A549 (cell line): ENCODE results near the gene TNNI3K. TPM values are rescaled to one million over a fixed set of nuclear protein-coding genes. Genes with fewer than 3 reads are reported as not detected.

Experiments
- ATAC-seq, 2 experiments: fragments of 200-7000 bp in 1 of 2; fragments of >200 bp in 1 of 2; cut with Nextera tagmentation in 1 of 2; cut with Tn5 transposase in 1 of 2; 3 replicates each; pipeline versions ENCODE4 v1.8.0 to v1.9.1; 2018 to 2020; ENCODE audit warnings: mild to moderate bottlenecking in 1 of 2, moderate library complexity in 1 of 2
- CTCF ChIA-PET: fragments of 300-600 bp; sonication (Branson Sonifier 250); formaldehyde crosslinking; extraction: SDS; loops from one replicate; lab custom pipeline; 2021; ENCODE audit warnings: antibody characterized with exemption, inconsistent platforms; lab: Yijun Ruan, JAX
- POLR2A ChIA-PET: fragments of 350-600 bp; formaldehyde crosslinking; extraction: SDS; loops from one replicate; lab custom pipeline; 2021; ENCODE audit warnings: antibody characterized with exemption, inconsistent platforms; lab: Yijun Ruan, JAX
- DNase-seq, 2 experiments: peaks; one replicate each; pipeline versions ENCODE4 v3.0.0 to v3.0.0-alpha.2; 2011 to 2016; ENCODE audit warnings: low read depth in 1 of 2, low spot score in 1 of 2
- FAIRE-seq: peaks from 2 replicates; lab custom pipeline; 2011; peaks lifted over from hg19 to GRCh38; lab: Jason Lieb, UNC
- H3K27ac ChIP-seq, 2 experiments: fragments of >200 bp; sonication (Bioruptor Twin); formaldehyde crosslinking; 3 replicates each; pipeline ENCODE4 v1.5.1; 2016 to 2017
- H3K4me1 ChIP-seq: fragments of >200 bp; sonication (Bioruptor Twin); formaldehyde crosslinking; 3 replicates; pipeline ENCODE4 v1.6.1; 2016
- H3K4me2 ChIP-seq: fragments of >200 bp; sonication (Bioruptor Twin); formaldehyde crosslinking; 3 replicates; pipeline ENCODE4 v1.6.1; 2016
- H3K4me3 ChIP-seq: fragments of >200 bp; sonication (Bioruptor Twin); formaldehyde crosslinking; 3 replicates; pipeline ENCODE4 v1.5.1; 2016
- H3K9me3 ChIP-seq: fragments of >200 bp; sonication (Bioruptor Twin); formaldehyde crosslinking; 3 replicates; pipeline ENCODE4 v1.6.1; 2016
- BCL3 ChIP-seq: fragments of >200 bp; sonication (Bioruptor Twin); formaldehyde crosslinking; IDR thresholded peaks from 3 replicates; pipeline ENCODE4 v1.6.1; 2016
- BHLHE40 ChIP-seq: IDR thresholded peaks from 2 replicates; pipeline ENCODE4 v1.6.1; 2012; ENCODE audit warnings: low read depth, low read length, inconsistent platforms
- CBX8 ChIP-seq: fragments of 200-600 bp; sonication (generic); IDR thresholded peaks from 2 replicates; pipeline ENCODE4 v1.6.1; 2016
- CHD2 ChIP-seq: fragments of 150-350 bp; IDR thresholded peaks from 2 replicates; pipeline ENCODE4 v1.6.1; 2014; ENCODE audit warnings: low read length; ENCODE audit not compliant: partially characterized antibody
- E2F6 ChIP-seq: IDR thresholded peaks from 2 replicates; pipeline ENCODE4 v1.6.1; 2012; ENCODE audit warnings: low read depth, borderline replicate concordance
- EHF ChIP-seq: fragments of 250-450 bp; sonication (Bioruptor Pico); IDR thresholded peaks from 2 replicates; pipeline ENCODE4 v1.5.0; 2020; ENCODE audit warnings: mild to moderate bottlenecking
- ELK1 ChIP-seq: fragments of 150-350 bp; IDR thresholded peaks from 2 replicates; pipeline ENCODE4 v1.6.1; 2014; ENCODE audit warnings: low read depth, mild to moderate bottlenecking, low read length
- ESRRA ChIP-seq: fragments of 150-350 bp; IDR thresholded peaks from 2 replicates; pipeline ENCODE4 v1.6.1; 2014; ENCODE audit warnings: mild to moderate bottlenecking, low read length, borderline replicate concordance
- FOSB ChIP-seq: fragments of 250-450 bp; sonication (Bioruptor Pico); IDR thresholded peaks from 2 replicates; pipeline ENCODE4 v1.5.0; 2020; ENCODE audit warnings: mild to moderate bottlenecking, moderate library complexity
- GATA3 ChIP-seq: IDR thresholded peaks from 2 replicates; pipeline ENCODE4 v1.6.1; 2012; ENCODE audit warnings: borderline replicate concordance
- HDAC2 ChIP-seq: fragments of 200-600 bp; sonication (generic); IDR thresholded peaks from 2 replicates; pipeline ENCODE4 v1.6.1; 2016
- HEYL ChIP-seq: fragments of 250-450 bp; sonication (Bioruptor Pico); IDR thresholded peaks from 2 replicates; pipeline ENCODE4 v1.8.0; 2021; ENCODE audit warnings: mild to moderate bottlenecking, moderate library complexity
- HMGXB4 ChIP-seq: fragments of 250-450 bp; sonication (Bioruptor Pico); IDR thresholded peaks from 2 replicates; pipeline ENCODE4 v1.5.0; 2021; ENCODE audit warnings: mild to moderate bottlenecking, moderate library complexity, borderline replicate concordance
- HOXB5 ChIP-seq: fragments of 250-450 bp; sonication (Bioruptor Pico); IDR thresholded peaks from 2 replicates; pipeline ENCODE4 v1.5.0; 2020; ENCODE audit warnings: mild to moderate bottlenecking, moderate library complexity
- MAFK ChIP-seq: fragments of 450-650 bp; IDR thresholded peaks from 2 replicates; pipeline ENCODE4 v1.6.1; 2014; ENCODE audit not compliant: partially characterized antibody
- MAX ChIP-seq: IDR thresholded peaks from 2 replicates; pipeline ENCODE4 v1.6.1; 2012
- MAZ ChIP-seq: fragments of 150-350 bp; IDR thresholded peaks from 2 replicates; pipeline ENCODE4 v1.6.1; 2014; ENCODE audit warnings: antibody characterized with exemption, low read depth, low read length, borderline replicate concordance
- PBX3 ChIP-seq: IDR thresholded peaks from 2 replicates; pipeline ENCODE4 v1.6.1; 2012
- POLR2AphosphoS2 ChIP-seq: conservative IDR thresholded peaks from 2 replicates; pipeline ENCODE4 v1.6.1; 2012; ENCODE audit warnings: low read length, improper control_type of control experiment, inconsistent platforms
- RCOR1 ChIP-seq: fragments of 150-350 bp; IDR thresholded peaks from 2 replicates; pipeline ENCODE4 v1.6.1; 2014; ENCODE audit warnings: antibody characterized with exemption, low read length, low read depth
- RFX5 ChIP-seq: fragments of 450-650 bp; IDR thresholded peaks from 2 replicates; pipeline ENCODE4 v1.7.1; 2014; ENCODE audit warnings: antibody characterized with exemption, mild to moderate bottlenecking, moderate library complexity
- SREBF2 ChIP-seq: fragments of 450-650 bp; IDR thresholded peaks from 2 replicates; pipeline ENCODE4 v1.6.1; 2014; ENCODE audit warnings: mild to moderate bottlenecking, moderate library complexity
- TFCP2L1 ChIP-seq: fragments of 250-450 bp; sonication (Bioruptor Pico); IDR thresholded peaks from 2 replicates; pipeline ENCODE4 v1.5.0; 2021; ENCODE audit warnings: mild to moderate bottlenecking
- TP53 ChIP-seq: fragments of 250-450 bp; sonication (Bioruptor Pico); IDR thresholded peaks from 2 replicates; pipeline ENCODE4 v1.5.0; 2021; ENCODE audit warnings: mild to moderate bottlenecking, moderate library complexity
- USF2 ChIP-seq: fragments of 450-650 bp; IDR thresholded peaks from 2 replicates; pipeline ENCODE4 v1.6.1; 2014; ENCODE audit warnings: antibody characterized with exemption
- ZC3H11A ChIP-seq: fragments of 450-650 bp; IDR thresholded peaks from 2 replicates; pipeline ENCODE4 v1.6.1; 2014; ENCODE audit warnings: antibody characterized with exemption, mild to moderate bottlenecking
- WGBS: methylation state at CpG from one replicate; pipeline ENCODE4 v1.1.6; 2017; ENCODE audit errors: missing lambda C conversion rate; 5-methylcytosine and 5-hydroxymethylcytosine counted together
- polyA plus RNA-seq, 4 experiments: library from polyadenylated mRNA; depleted of rRNA in 3 of 4; stranded (reverse); fragments of >200 nt; fragmentation: RNase III in 1 of 4; extraction: RNeasy Plus Mini Kit Qiagen cat#74134 plus additional on column Dnase treatment in 1 of 4; gene quantifications; 2 replicates in 3 of 4; 3 replicates in 1 of 4; pipeline ENCODE4 v1.2.3, GENCODE V29; 2011 to 2017

Gene TNNI3K
- polyA plus RNA-seq, 2 of the 4 experiments (the other 2 are of a cell fraction) = 0.67 TPM; not detected in 1

- TF ChIP-seq MAFK (no peak), BHLHE40 (no peak)
These were observed 282.4 kb downstream of the TNNI3K start (continued) for GRCh38 chr1:74517599-74518051.

- Histone ChIP-seq H3K4me1 (no peaks in the 10 kb centered on the region), H3K4me3 (no peak overlapping the region), H3K9me3 (no peaks in the 10 kb centered on the region), H3K4me2 (no peak overlapping the region), H3K27ac (no peak overlapping the region)
- DNase-seq = no peak
- TF ChIP-seq TFCP2L1 (CRISPR knock-in tag) (no peak), PBX3 (no peak), FOSB (no peak), BHLHE40 (no peak), CBX8 (no peak), POLR2AphosphoS2 (no peak), GATA3 (no peak), BCL3 (no peak), ELK1 (no peak), HDAC2 (no peak), HOXB5 (CRISPR knock-in tag) (no peak), SREBF2 (no peak), RFX5 (no peak), MAX (no peak), RCOR1 (no peak), ESRRA (no peak), HEYL (no peak), E2F6 (no peak), EHF (CRISPR knock-in tag) (no peak), MAZ (no peak)
- WGBS = 45% methylated on average over 3 of the region's 4 CpGs
- ChIA-PET CTCF (no interaction called here), POLR2A (no interaction called here)
- FAIRE-seq = no peak
- ATAC-seq = no peak
These were observed 287.0 kb downstream of the TNNI3K start for GRCh38 chr1:74522148-74522547.

GRCh38 chr1:74523873-74524480, 288.8 kb downstream of the TNNI3K start:
- ChIA-PET POLR2A (no interaction called here), CTCF (interaction anchor here (0.7 kb wide), 2 partner anchors 77 to 165 kb away, joined by 3 read pairs; no protein-coding TSS in a partner anchor)
- no peak overlapping the region for H3K27ac ChIP-seq
- FAIRE-seq (no peak), DNase-seq (no peak), ATAC-seq (no peak)
- H3K4me3 ChIP-seq = no peak overlapping the region
- no peak for TF ChIP-seq TP53 (CRISPR knock-in tag)
- no peak for TF ChIP-seq CHD2
- TF ChIP-seq HMGXB4 (CRISPR knock-in tag) = no peak
- no peak for TF ChIP-seq USF2
- TF ChIP-seq MAZ = no peak
- TF ChIP-seq HDAC2 = no peak
- TF ChIP-seq ZC3H11A = no peak
- 0% methylated on average over 1 of the region's 2 CpGs for WGBS
- H3K9me3 ChIP-seq = no peaks in the 10 kb centered on the region
- no peaks in the 10 kb centered on the region for H3K4me1 ChIP-seq
- H3K4me2 ChIP-seq = no peak overlapping the region
